PC-3 (cell line): ENCODE results near the gene DNAJA1.
"Not testable (repeated sequence)": the region's sequence is repeated elsewhere in the genome, so short reads cannot be mapped to it uniquely, and the experiment has no call there.

Experiments
- EZH2 ChIP-seq: fragments of 300-600 bp; sonication (generic); IDR thresholded peaks from one replicate; pipeline ENCODE4 v1.6.1; 2017; ENCODE audit warnings: antibody characterized with exemption, mild to moderate bottlenecking, low read length; ENCODE audit not compliant: unreplicated experiment
- TF ChIP-seq, protein P1 (sequence below): fragments of 300-600 bp; sonication (generic); conservative IDR thresholded peaks from 2 replicates; pipeline ENCODE4 v1.5.1; 2017; ENCODE audit warnings: antibody characterized with exemption, low read depth, mild to moderate bottlenecking, low read length

DNA sequence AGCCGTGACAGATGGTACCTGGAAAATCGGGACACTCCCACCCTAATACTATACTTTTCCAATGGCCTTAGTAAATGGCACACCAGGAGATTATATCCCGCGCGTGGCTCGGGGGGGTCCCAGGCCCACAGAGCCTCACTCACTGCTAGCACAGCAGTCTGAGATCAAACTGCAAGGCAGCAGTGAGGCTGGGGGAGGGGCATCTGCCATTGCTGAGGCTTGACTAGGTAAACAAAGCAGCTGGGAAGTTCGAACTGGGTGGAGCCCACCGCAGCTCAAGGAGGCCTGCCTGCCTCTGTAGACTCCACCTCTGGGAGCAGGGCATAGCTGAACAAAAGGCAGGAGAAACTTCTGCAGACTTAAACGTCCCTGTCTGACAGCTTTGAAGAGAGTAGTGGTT, 60.6 kb downstream of the DNAJA1 start:
- TF ChIP-seq, protein P1, sequence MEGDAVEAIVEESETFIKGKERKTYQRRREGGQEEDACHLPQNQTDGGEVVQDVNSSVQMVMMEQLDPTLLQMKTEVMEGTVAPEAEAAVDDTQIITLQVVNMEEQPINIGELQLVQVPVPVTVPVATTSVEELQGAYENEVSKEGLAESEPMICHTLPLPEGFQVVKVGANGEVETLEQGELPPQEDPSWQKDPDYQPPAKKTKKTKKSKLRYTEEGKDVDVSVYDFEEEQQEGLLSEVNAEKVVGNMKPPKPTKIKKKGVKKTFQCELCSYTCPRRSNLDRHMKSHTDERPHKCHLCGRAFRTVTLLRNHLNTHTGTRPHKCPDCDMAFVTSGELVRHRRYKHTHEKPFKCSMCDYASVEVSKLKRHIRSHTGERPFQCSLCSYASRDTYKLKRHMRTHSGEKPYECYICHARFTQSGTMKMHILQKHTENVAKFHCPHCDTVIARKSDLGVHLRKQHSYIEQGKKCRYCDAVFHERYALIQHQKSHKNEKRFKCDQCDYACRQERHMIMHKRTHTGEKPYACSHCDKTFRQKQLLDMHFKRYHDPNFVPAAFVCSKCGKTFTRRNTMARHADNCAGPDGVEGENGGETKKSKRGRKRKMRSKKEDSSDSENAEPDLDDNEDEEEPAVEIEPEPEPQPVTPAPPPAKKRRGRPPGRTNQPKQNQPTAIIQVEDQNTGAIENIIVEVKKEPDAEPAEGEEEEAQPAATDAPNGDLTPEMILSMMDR, result not testable (repeated sequence)
- TF ChIP-seq EZH2, result not testable (repeated sequence)
